NCI-H2171 treated with DMSO at 0.1 percent for 48 hours (cell line): ENCODE data around the gene PDZK1IP1.
"Not testable (repeated sequence)": the region's sequence is repeated elsewhere in the genome, so short reads cannot be mapped to it uniquely, and the experiment has no call there.

Experiments
- DNase-seq: peaks from one replicate; lab custom pipeline; 2025; lab: John Stamatoyannopoulos, UW

PDZK1IP1 gene

GRCh38 chr1:47196622-47197021 is 6.8 kb upstream of the PDZK1IP1 start:
- no peak for DNase-seq

DNA sequence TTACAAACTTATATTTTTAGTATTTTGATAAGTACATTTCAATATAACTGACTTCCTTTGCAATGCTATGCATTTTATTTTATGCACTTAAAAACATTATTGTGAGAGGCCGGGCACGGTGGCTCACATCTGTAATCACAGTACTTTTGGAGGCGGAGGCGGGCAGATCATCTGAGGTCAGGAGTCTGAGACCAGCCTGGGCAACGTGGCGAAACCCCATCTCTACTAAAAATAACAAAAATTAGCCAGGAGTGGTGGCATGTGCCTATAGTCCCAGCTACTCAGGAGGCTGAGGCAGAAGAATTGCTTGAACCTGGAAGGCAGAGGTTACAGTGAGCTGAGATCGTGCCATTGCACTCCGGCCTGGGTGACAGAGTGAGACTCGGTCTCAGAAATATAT is 6.1 kb upstream of the PDZK1IP1 start:
- not testable (repeated sequence) for DNase-seq

- DNase-seq, result no peak
These were observed 4.5 kb upstream of the PDZK1IP1 start for GRCh38 chr1:47194311-47194710.

DNA sequence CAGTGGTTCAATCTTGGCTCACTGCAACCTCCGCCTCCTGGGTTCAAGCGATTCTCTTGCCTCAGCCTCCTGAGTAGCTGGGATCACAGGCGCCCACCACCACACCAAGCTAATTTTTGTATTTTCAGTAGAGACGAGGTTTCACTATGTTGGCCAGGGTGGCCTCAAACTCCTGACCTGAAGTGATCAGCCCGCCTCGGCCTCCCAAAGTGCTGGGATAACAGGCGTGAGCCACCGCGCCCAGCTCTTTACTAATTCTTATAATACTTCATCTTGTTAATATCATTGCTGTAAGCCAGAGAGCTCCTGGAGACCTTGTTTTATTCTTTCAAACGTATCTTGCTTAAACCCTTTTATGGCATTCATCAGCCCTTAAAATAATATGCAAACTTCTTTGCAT is 3.7 kb upstream of the PDZK1IP1 start:
- not testable (repeated sequence) for DNase-seq

DNA sequence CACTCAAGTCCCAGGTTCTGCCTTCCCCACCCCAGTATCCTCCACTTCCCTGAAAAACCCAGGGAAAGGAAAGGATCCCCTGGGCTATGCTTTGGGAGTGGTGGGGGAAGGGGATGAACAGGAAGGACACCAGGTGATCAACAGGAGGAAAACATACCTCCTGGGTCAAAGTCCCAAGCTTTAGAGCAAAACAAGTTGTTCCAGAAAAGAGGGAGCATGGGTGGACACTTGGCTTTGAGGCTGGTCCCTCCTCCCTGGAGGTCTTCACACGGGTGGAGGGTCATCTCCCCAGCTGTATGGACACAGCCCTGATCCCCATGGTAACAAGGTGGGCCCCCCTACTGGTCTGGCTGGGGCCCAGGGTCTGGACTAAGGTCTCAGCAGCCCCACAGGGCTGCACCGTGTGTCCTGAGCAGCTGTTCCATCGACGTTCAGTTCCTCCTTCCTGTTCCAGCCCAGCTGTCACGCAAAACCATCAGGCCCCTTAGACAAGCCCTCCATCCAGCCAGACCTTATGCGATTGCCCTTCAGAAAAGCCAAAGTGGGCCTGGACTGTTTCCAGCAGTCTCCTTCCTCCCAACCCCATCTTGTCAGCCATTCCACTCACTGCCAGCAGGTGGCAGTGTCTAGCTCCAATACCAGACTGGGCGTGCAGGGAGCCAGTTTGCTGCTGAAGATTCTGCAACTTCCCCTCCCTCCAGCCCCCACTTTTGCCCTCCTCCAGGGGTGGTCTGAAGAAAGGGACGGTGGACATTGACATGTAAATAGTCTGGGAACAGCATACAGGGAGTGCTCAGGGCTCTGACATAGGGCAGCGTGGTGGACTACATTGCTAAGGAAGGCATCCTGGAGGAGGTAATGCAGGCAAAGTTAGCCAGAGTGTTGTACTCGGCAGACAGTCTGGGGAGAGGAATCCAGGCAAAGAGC is 2.9 kb upstream of the PDZK1IP1 start:
- peak; percentile 60 for DNase-seq

- DNase-seq, result no peak
These were observed 2.2 kb upstream of the PDZK1IP1 start for GRCh38 chr1:47191940-47192457.

GRCh38 chr1:47190857-47191256 is 1.0 kb upstream of the PDZK1IP1 start:
- no peak for DNase-seq

DNA sequence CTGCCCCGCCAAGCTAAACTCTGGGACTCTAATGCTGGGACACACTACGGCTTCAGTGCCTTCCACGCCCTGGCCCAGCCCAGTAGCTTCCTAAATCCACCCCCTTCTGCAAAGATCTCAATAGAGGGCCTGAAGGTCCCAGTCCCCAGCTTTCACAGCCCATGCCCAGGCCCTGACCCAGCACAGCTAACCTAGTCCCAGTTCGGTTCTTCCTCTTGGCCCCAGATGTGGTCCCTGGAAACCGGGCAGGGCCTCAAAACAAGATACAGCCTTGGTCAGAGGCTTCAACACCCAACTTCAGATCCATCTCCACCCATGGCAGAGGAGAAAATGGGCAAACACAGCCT is 646 bp upstream of the PDZK1IP1 start:
- DNase-seq, result no peak

DNA sequence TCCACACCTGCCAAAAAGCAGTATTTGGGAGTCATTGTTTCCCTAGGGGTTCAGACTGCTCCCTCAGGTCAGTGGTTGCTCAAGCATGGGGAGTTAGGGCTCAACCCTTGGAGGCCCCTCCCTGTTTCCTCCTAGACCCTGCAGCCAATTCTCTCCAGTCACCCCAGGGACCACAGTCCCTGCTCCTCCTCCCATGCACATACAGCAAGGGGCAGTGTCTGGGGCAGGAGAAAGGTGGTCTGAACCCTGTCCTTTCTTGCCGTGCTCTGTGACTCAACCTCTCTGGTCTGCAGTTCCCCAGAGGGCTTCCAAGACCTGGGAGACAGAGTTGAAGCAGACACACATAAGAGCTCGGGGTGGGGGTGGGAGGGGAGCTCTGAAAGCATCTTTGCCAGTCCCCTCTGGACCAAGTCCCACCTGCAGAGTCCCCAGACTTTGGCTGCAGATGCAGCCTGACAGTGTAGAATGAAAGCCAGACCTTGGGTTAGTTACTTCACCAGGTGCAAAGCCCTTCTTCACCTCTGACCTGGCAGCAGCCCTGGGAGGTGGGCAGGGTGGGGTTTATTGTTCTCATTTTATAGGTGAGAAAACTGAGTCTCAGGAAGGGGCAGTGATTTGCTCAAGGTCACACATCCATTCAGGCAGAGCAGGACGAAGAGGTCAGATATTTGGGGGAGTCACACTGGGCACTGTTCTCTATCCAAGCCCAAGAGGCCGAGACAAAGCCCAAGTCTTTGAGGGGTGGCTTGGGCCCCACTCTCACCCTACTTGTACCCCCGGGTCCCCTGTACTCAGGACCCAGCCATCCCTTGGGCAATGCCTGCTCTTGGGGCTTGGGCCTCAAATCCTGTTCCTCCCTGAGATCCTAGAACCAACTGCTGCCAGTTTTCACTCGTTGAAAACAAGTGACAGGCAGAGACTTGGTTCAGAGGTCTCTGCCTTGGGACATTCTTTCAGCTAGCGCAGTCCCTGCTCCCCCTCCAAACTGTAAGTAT is 748 bp downstream of the PDZK1IP1 start:
- DNase-seq, result no peak

- no peak for DNase-seq
These were observed 1.9 kb downstream of the PDZK1IP1 start for GRCh38 chr1:47187926-47188250.

DNA sequence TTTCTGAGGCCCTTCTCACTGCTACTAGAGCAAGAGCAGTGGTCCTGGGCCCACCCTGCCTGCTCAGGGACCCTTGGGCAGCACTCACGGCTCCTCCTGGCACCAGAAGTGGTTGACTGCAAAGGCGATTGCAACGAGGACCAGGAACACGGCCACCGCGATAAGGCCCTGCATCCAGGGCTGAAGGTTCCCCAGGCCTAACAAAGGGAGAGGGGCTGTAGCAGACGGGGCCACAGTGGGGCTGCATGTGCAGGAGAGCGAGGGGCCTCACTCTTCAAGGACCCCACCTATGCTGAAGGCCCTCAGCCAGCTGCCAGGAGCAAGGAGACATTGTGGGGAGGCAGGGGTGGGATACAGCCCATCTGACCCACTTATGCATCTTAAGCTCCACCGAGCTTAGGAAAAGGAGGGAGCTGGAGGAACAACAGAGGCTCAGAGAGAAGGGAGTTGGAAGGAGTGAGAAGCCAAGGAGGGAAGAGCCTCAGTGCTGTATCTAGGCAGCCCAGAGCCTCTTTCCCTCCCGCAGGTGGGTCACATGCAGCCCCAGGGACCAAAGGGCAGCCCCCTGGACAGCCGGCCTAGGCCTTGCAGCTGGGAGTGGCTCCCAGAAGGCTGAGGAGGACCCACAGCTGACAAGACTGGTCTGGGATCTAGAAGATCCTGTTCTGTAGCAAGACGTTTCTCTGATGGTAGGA is 2.5 kb downstream of the PDZK1IP1 start:
- DNase-seq, result no peak

DNA sequence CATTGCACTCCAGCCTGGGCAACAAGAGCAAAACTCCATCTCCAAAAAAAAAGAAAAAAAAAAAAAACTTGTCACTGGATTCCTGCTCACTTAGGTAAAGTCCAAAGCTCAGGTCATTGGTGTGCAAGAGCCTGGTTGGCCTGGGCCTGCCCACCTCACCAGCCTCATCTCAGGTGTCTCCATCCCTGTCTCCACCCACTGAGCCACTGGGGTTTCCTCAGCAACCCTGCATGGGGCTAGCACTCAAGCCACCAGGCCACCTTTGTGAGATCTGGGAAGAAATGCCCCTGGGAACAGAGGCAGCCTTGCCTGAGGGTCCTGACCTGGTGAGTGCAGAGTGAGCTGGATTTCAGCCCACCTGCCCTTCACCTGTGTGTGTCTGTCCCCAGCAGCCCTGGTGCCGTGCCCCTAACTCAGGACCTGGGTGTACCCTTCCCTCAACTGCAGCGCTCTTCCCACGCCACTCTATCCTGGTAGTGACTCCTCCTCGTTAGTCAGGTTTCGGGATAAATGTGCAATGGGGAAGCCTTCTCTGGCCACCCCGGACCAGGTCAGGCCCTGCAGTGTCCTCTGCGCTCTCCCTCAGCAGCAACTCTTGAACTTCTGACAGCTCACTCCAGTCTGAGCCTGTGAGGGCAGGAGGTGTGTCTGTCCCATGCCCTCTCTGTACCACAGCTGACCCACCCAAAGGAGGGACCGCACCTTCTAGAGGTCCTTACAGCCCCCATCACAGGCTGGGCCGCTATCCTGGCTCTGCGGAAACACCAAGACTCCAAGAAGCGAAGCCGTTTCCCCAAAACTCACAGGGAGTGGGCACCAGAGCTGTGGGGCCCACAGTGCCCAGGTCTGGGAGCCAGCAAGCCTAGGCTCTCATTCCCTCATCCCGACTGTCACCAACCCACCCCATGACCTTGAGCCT is 3.3 kb downstream of the PDZK1IP1 start:
- no peak for DNase-seq

DNA sequence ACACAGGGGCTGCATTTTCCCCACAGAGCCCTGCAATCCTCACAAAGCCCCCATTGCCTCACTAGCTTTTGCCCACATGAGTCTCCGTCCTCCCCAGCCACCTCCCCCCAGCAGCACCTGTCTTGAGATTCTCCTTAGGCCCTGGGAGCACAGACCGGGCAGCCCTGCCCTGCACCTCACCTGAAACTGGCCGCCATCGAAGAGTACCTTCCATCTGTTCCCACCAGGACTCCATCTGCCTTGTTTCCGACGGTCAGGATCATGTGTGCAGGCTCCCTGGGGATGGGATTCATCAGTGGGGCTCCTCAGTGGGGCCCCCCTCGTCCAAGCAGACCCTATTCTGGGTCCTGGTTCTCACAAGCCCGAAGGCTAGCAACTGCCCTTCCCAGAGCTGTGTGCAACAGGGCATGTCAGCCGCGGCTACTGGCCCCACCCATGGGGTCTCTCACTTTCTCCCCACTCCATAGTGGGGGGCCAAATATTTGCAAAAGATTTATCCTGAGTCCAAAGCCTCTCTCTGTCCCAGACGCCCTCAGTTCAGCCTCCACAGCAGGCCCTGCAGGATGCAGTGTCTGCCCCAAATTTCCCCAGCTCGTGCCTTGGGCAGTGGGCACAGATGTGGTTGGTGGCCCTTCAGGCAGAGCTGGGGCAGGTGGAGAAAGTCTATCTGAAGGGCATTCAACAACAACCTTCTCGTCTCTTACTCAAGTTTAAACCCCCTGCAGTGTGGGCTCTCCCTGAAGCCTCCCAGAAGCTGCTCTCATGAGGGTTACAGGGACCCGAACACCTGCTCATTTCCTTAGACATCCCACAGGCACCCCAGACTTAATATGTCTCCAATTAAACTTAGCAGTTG is 4.8 kb downstream of the PDZK1IP1 start:
- no peak for DNase-seq

- DNase-seq, result no peak
These were observed 5.6 kb downstream of the PDZK1IP1 start for GRCh38 chr1:47184090-47184821.

DNA sequence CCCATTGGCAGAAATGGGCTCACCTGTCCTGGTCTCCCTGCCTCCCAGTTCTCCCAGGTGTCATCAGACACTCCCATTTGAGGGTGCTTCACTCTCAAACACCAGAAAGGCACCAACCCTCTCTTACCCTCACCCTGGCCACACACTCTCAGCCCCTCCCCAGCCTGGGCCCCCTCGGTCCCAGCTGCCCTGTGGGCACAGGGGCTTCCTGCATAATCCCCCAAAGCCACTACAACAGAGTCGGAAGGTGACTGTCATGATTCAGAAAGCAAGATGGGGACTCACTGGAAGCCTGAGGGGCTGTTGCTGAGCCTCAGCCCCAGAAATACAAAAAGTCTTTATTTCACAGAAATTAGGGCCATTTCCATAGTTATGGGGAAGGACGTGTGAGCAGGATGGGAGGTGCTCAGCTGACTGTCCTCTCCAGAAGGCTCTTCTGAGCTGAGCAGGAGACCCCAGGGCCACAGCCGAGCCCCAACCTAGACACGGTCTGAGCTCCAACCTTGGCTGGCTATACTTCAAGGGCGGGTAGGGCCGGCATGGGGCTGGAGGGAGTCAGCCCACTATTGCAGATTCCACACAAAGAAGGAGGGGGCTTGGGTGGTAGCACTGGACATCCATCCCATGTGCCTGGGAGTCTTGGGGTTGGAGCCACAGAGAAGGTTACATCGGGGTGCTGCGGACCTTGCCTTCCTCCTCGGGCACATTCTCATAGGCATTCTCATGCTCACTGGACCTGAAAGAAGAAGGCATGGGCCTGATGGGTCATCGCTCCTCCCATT is 6.3 kb downstream of the PDZK1IP1 start:
- no peak for DNase-seq

DNA sequence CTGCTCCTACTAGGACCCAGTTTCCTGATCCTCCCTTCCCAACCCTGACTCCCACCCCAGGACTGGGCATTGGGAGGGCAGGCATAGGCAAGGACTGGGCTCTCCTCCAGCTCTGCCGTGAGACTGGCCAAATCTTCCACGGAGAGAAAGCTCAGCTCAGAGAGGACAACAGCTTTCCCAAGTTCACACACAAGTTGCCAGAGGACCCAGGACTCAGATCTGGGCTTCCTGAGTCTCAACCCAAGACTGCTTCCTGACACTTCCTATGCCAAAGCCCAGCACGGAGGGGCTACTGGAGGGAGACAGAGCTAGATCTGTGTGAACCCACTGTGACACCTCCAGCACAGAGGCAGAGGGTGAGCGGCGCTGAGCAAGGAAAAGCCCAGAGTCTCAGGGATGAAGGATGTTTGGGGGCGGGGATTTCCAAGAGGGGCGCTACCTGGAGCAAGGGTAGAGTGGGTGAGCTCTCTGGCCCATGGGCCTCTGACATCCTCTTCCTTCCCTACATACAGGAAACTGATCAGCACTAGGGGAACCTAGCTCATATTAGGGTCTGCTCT is 7.1 kb downstream of the PDZK1IP1 start:
- DNase-seq, result no peak

- no peak for DNase-seq
These were observed 7.7 kb downstream of the PDZK1IP1 start for GRCh38 chr1:47181955-47182675.
